Right atrium auricular region (tissue), 2 donors: Measurements from ENCODE around the gene VSTM2L. TPM values are rescaled to one million over a fixed set of nuclear protein-coding genes. Genes with fewer than 3 reads are reported as not detected.
"Not testable (repeated sequence)": the region's sequence is repeated elsewhere in the genome, so short reads cannot be mapped to it uniquely, and the experiment has no call there.

Source experiments
- DNase-seq: peaks from one replicate; pipeline ENCODE4 v3.0.0-alpha.2; 2019; ENCODE audit warnings: low spot score
- H3K27ac ChIP-seq, 2 donors: fragments of 200-600 bp; sonication (generic); 1 replicate in 1 of 2; 2 replicates in 1 of 2; pipeline ENCODE4 v1.5.1; 2016 to 2019
- H3K27me3 ChIP-seq, 2 donors: fragments of 200-600 bp; sonication (generic); one replicate each; pipeline versions ENCODE4 v1.5.1 to v1.6.0; 2017 to 2019
- H3K36me3 ChIP-seq: fragments of 200-600 bp; sonication (generic); one replicate; pipeline ENCODE4 v1.5.1; 2016
- H3K4me1 ChIP-seq, 2 donors: fragments of 200-600 bp; sonication (generic); one replicate each; pipeline versions ENCODE4 v1.5.1 to v1.6.0; 2017 to 2019
- H3K4me3 ChIP-seq, 2 donors: fragments of 200-600 bp; sonication (generic); 1 replicate in 1 of 2; 2 replicates in 1 of 2; pipeline ENCODE4 v1.5.1; 2017 to 2019; ENCODE audit warnings: mild to moderate bottlenecking in 1 of 2, moderate library complexity in 1 of 2
- H3K9me3 ChIP-seq, 2 donors: fragments of 200-600 bp; sonication (generic); one replicate each; pipeline ENCODE4 v1.5.1; 2019
- CTCF ChIP-seq, 2 donors: fragments of 200-600 bp; sonication (generic); IDR thresholded peaks; one replicate each; pipeline ENCODE4 v1.5.1; 2019; ENCODE audit warnings: antibody characterized with exemption in 2 of 2
- total RNA-seq, 2 donors: library from RNA; depleted of rRNA; stranded (reverse); fragments of >200 nt; gene quantifications; one replicate each; pipeline ENCODE4 v1.1.0, GENCODE V29; 2016

Gene VSTM2L, protein sequence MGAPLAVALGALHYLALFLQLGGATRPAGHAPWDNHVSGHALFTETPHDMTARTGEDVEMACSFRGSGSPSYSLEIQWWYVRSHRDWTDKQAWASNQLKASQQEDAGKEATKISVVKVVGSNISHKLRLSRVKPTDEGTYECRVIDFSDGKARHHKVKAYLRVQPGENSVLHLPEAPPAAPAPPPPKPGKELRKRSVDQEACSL
- 100 to 1,000 TPM in 1 of 2 donors, 10 to 100 TPM in 1; 97.4 to 303 TPM for total RNA-seq

GRCh38 chr20:37902504-37903313 lies at the start of gene VSTM2L:
Gene VSTM2L (plus strand): TSS chr20:37903127. CDS start chr20:37903351, 224 bp downstream.
- Histone ChIP-seq H3K27me3 (peaks cover 0 to 7% of the 10 kb centered on the region in 2 donors), H3K36me3 (no peaks in the 10 kb centered on the region), H3K4me3 (peak within 1 kb of the TSS; percentile 61 to 64), H3K9me3 (no peaks in the 10 kb centered on the region), H3K27ac (peak within 1 kb of the TSS; percentile 84 to 92), H3K4me1 (peaks cover 0 to 36% of the 10 kb centered on the region in 2 donors)
- peak in 1 of 2 donors; percentile 2 for TF ChIP-seq CTCF (IDR thresholded peaks at IDR 0.05)
- DNase-seq: no peak

DNA sequence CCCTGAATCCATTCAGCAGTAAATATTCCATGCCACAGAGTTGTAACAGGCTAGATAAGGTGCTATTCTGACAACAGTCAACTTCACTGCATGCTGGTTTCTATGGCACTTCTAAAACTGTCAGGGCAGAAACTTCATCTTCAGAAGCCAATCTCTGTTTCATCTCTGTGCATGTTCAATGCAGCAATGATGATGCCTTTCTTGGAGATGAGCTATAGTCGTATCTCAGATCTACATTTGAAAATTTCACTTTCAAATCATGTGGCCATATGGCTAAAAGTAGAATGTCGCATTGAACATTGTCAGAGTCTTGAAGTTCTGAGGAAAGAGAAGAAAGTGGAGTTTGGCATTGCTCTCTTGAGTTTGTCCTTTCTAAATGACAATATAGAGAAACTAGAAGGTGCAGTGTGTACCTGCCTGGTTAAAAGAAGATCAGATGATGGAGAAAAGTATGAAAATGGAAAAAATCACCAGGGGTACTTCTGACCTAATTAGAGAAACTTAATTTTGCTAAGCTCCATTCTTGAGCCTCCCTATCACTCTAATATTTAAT lies 49.0 kb upstream of the VSTM2L start:
- no peak for DNase-seq
- Histone ChIP-seq H3K36me3 (no peaks in the 10 kb centered on the region), H3K9me3 (no peaks in the 10 kb centered on the region), H3K27ac (no peak overlapping the region), H3K4me1 (peaks cover 0 to 4% of the 10 kb centered on the region in 2 donors), H3K4me3 (no peak overlapping the region), H3K27me3 (no peaks in the 10 kb centered on the region)
- TF ChIP-seq CTCF (IDR thresholded peaks at IDR 0.05): no peak

GRCh38 chr20:37856034-37856433 lies 46.9 kb upstream of the VSTM2L start:
- DNase-seq, H3K4me3 ChIP-seq, H3K27me3 ChIP-seq, H3K4me1 ChIP-seq, H3K9me3 ChIP-seq, H3K27ac ChIP-seq: not testable (repeated sequence)
- peaks cover 16% of the 10 kb centered on the region for H3K36me3 ChIP-seq

GRCh38 chr20:37856932-37857660 lies 45.8 kb upstream of the VSTM2L start:
- DNase-seq: no peak
- Histone ChIP-seq H3K36me3 (peaks cover 20% of the 10 kb centered on the region), H3K4me3 (no peak overlapping the region), H3K27ac (peak overlapping the region; percentile 12 to 43), H3K27me3 (no peaks in the 10 kb centered on the region), H3K9me3 (no peaks in the 10 kb centered on the region), H3K4me1 (peaks cover 0 to 4% of the 10 kb centered on the region in 2 donors)
- no peak for TF ChIP-seq CTCF (IDR thresholded peaks at IDR 0.05)

- H3K27me3 ChIP-seq: no peaks in the 10 kb centered on the region
- no peak overlapping the region for H3K27ac ChIP-seq
- TF ChIP-seq CTCF (IDR thresholded peaks at IDR 0.05): no peak
- H3K36me3 ChIP-seq: peaks cover 20% of the 10 kb centered on the region
- H3K4me1 ChIP-seq: peaks cover 0 to 4% of the 10 kb centered on the region in 2 donors
- DNase-seq: no peak
- H3K9me3 ChIP-seq: no peaks in the 10 kb centered on the region
- no peak overlapping the region for H3K4me3 ChIP-seq
These were observed 43.3 kb upstream of the VSTM2L start for GRCh38 chr20:37859406-37860171.
